ENCODE results near the gene SEMA3E.
"Not testable (repeated sequence)": the region's sequence is repeated elsewhere in the genome, so short reads cannot be mapped to it uniquely, and the experiment has no call there.

Gene SEMA3E

GRCh38 chr7:83465643-83466042 lies 183.3 kb downstream of the SEMA3E start:
- H3K4me3 ChIP-seq (replicated peaks in 1 of 2; ENCODE audit: low read depth in 2 of 2, low read length in 2 of 2) = no peak overlapping the region
- no peak for DNase-seq (ENCODE audit: low read depth in 2 of 2)
- no peak for TF ChIP-seq CTCF (IDR thresholded peaks at IDR 0.05; ENCODE audit: low read depth, low read length)

- H3K4me3 ChIP-seq (replicated peaks in 1 of 2; ENCODE audit: low read depth in 2 of 2, low read length in 2 of 2) = not testable (repeated sequence)
Measured at GRCh38 chr7:83461820-83462219, 187.1 kb downstream of the SEMA3E start.

GRCh38 chr7:83459930-83460653 lies 188.8 kb downstream of the SEMA3E start:
- not testable (repeated sequence) for DNase-seq (ENCODE audit: low read depth in 2 of 2); H3K4me3 ChIP-seq (replicated peaks in 1 of 2; ENCODE audit: low read depth in 2 of 2, low read length in 2 of 2)

More at GRCh38 chr7:83461820-83462219, 187.1 kb downstream of the SEMA3E start:
- DNase-seq (ENCODE audit: low read depth in 2 of 2) = not testable (repeated sequence)

- H3K4me3 ChIP-seq (replicated peaks in 1 of 2; ENCODE audit: low read depth in 2 of 2, low read length in 2 of 2); DNase-seq (ENCODE audit: low read depth in 2 of 2): not testable (repeated sequence)
Measured at GRCh38 chr7:83459101-83459929, 189.6 kb downstream of the SEMA3E start.

GRCh38 chr7:83457022-83457892 lies 191.7 kb downstream of the SEMA3E start:
- no peak for TF ChIP-seq CTCF (IDR thresholded peaks at IDR 0.05; ENCODE audit: low read depth, low read length)
- peak in 1 of 2 donors; percentile 16 for DNase-seq (ENCODE audit: low read depth in 2 of 2)
- no peak overlapping the region for H3K4me3 ChIP-seq (replicated peaks in 1 of 2; ENCODE audit: low read depth in 2 of 2, low read length in 2 of 2)

GRCh38 chr7:83456413-83456812 lies 192.5 kb downstream of the SEMA3E start:
- no peak overlapping the region for H3K4me3 ChIP-seq (replicated peaks in 1 of 2; ENCODE audit: low read depth in 2 of 2, low read length in 2 of 2)
- no peak for TF ChIP-seq CTCF (IDR thresholded peaks at IDR 0.05; ENCODE audit: low read depth, low read length)
- DNase-seq (ENCODE audit: low read depth in 2 of 2) = no peak

GRCh38 chr7:83455612-83456011 lies 193.3 kb downstream of the SEMA3E start:
- DNase-seq (ENCODE audit: low read depth in 2 of 2) = no peak
- TF ChIP-seq CTCF (IDR thresholded peaks at IDR 0.05; ENCODE audit: low read depth, low read length) = no peak
- H3K4me3 ChIP-seq (replicated peaks in 1 of 2; ENCODE audit: low read depth in 2 of 2, low read length in 2 of 2) = no peak overlapping the region

GRCh38 chr7:83452256-83452655 lies 196.7 kb downstream of the SEMA3E start:
- H3K4me3 ChIP-seq (replicated peaks in 1 of 2; ENCODE audit: low read depth in 2 of 2, low read length in 2 of 2) = no peak overlapping the region
- no peak for TF ChIP-seq CTCF (IDR thresholded peaks at IDR 0.05; ENCODE audit: low read depth, low read length)
- DNase-seq (ENCODE audit: low read depth in 2 of 2) = no peak
